HUES48 (cell line): ENCODE measurements around the gene RGL2.
"Not testable (repeated sequence)": the region's sequence is repeated elsewhere in the genome, so short reads cannot be mapped to it uniquely, and the experiment has no call there.

Experiments
- H3K27ac ChIP-seq: one replicate; pipeline ENCODE4 v1.7.0; 2013; ENCODE audit warnings: low read depth, low read length, inconsistent platforms
- H3K27me3 ChIP-seq: 2 replicates; pipeline ENCODE4 v1.6.1; 2013; ENCODE audit warnings: mild to moderate bottlenecking, low read length; ENCODE audit not compliant: control insufficient read depth, insufficient read depth
- H3K36me3 ChIP-seq: 2 replicates; pipeline ENCODE4 v1.6.1; 2013; ENCODE audit warnings: low read length; ENCODE audit not compliant: control insufficient read depth, insufficient read depth
- H3K4me1 ChIP-seq: 2 replicates; pipeline ENCODE4 v1.6.1; 2013; ENCODE audit warnings: mild to moderate bottlenecking, low read length; ENCODE audit not compliant: control insufficient read depth, insufficient read depth
- H3K4me3 ChIP-seq: 2 replicates; pipeline ENCODE4 v1.5.1; 2013; ENCODE audit warnings: mild to moderate bottlenecking, low read depth, low read length
- H3K9ac ChIP-seq: 2 replicates; pipeline ENCODE4 v1.6.1; 2013; ENCODE audit warnings: mild to moderate bottlenecking, low read depth, low read length, moderate library complexity
- H3K9me3 ChIP-seq: 2 replicates; pipeline ENCODE4 v1.6.1; 2013; ENCODE audit warnings: low read length; ENCODE audit not compliant: control insufficient read depth, insufficient read depth

The RGL2 gene

GRCh38 chr6:33271468-33272274 lies 27.1 kb downstream of the RGL2 start, which contains the start of the genes RPS18 and VPS52:
Gene RPS18, plus strand, starts transcription at chr6:33272075. Its CDS starts 45 bp downstream, at chr6:33272120.
Gene VPS52, minus strand, starts transcription at chr6:33271876. Its CDS starts 201 bp downstream, at chr6:33271675.
- Histone ChIP-seq H3K9me3 (no peaks in the 10 kb centered on the region), H3K9ac (peak within 1 kb of the TSS; percentile 97), H3K27me3 (no peaks in the 10 kb centered on the region), H3K36me3 (peaks cover 72% of the 10 kb centered on the region), H3K4me3 (peak within 1 kb of the TSS; percentile 99), H3K4me1 (peaks cover 19% of the 10 kb centered on the region), H3K27ac (peak within 1 kb of the TSS; percentile 98)

- Histone ChIP-seq H3K27me3 (no peaks in the 10 kb centered on the region), H3K4me1 (peaks cover 19% of the 10 kb centered on the region), H3K27ac (peak overlapping the region; percentile 98), H3K4me3 (peak overlapping the region; percentile 99), H3K9me3 (no peaks in the 10 kb centered on the region), H3K9ac (peak overlapping the region; percentile 97), H3K36me3 (peaks cover 72% of the 10 kb centered on the region)
Measured at GRCh38 chr6:33271117-33271467, 27.6 kb downstream of the RGL2 start.

- Histone ChIP-seq H3K36me3 (peaks cover 79% of the 10 kb centered on the region), H3K4me3 (no peak overlapping the region), H3K9me3 (no peaks in the 10 kb centered on the region)
Measured at GRCh38 chr6:33264015-33264414, 34.7 kb downstream of the RGL2 start.

GRCh38 chr6:33262490-33262889 lies 36.3 kb downstream of the RGL2 start:
- peaks cover 67% of the 10 kb centered on the region for H3K36me3 ChIP-seq
- H3K9ac ChIP-seq, H3K27me3 ChIP-seq, H3K4me3 ChIP-seq, H3K9me3 ChIP-seq, H3K27ac ChIP-seq, H3K4me1 ChIP-seq: not testable (repeated sequence)

More at GRCh38 chr6:33264015-33264414, 34.7 kb downstream of the RGL2 start:
- H3K4me1 ChIP-seq, result no peaks in the 10 kb centered on the region
- no peak overlapping the region for H3K27ac ChIP-seq
- no peak overlapping the region for H3K9ac ChIP-seq
- no peaks in the 10 kb centered on the region for H3K27me3 ChIP-seq

- Histone ChIP-seq H3K36me3 (peaks cover 38% of the 10 kb centered on the region), H3K9ac (no peak overlapping the region), H3K9me3 (no peaks in the 10 kb centered on the region), H3K4me3 (no peak overlapping the region), H3K27me3 (no peaks in the 10 kb centered on the region), H3K27ac (no peak overlapping the region), H3K4me1 (no peaks in the 10 kb centered on the region)
Measured at GRCh38 chr6:33259032-33259431, 39.7 kb downstream of the RGL2 start.

- no peaks in the 10 kb centered on the region for H3K4me1 ChIP-seq
- H3K27ac ChIP-seq, result no peak overlapping the region
- H3K36me3 ChIP-seq, result peaks cover 16% of the 10 kb centered on the region
- H3K9ac ChIP-seq, result no peak overlapping the region
- no peaks in the 10 kb centered on the region for H3K9me3 ChIP-seq
- no peak overlapping the region for H3K4me3 ChIP-seq
- H3K27me3 ChIP-seq, result no peaks in the 10 kb centered on the region
Measured at GRCh38 chr6:33254591-33254990, 44.2 kb downstream of the RGL2 start.

- H3K9ac ChIP-seq, result no peak overlapping the region
- no peak overlapping the region for H3K27ac ChIP-seq
- no peaks in the 10 kb centered on the region for H3K9me3 ChIP-seq
- no peak overlapping the region for H3K4me3 ChIP-seq
- peaks cover 10% of the 10 kb centered on the region for H3K36me3 ChIP-seq
- peaks cover 5% of the 10 kb centered on the region for H3K4me1 ChIP-seq
- H3K27me3 ChIP-seq, result peaks cover 9% of the 10 kb centered on the region
Measured at GRCh38 chr6:33252759-33253158, 46.0 kb downstream of the RGL2 start.

GRCh38 chr6:33251395-33252012 lies 47.2 kb downstream of the RGL2 start:
- no peak overlapping the region for H3K9ac ChIP-seq
- H3K4me3 ChIP-seq, result no peak overlapping the region
- H3K9me3 ChIP-seq, result no peaks in the 10 kb centered on the region
- H3K27me3 ChIP-seq, result peaks cover 20% of the 10 kb centered on the region
- H3K36me3 ChIP-seq, result peaks cover 9% of the 10 kb centered on the region
- no peak overlapping the region for H3K27ac ChIP-seq
- H3K4me1 ChIP-seq, result peaks cover 5% of the 10 kb centered on the region

- H3K9ac ChIP-seq, result no peak overlapping the region
- H3K27ac ChIP-seq, result no peak overlapping the region
- H3K4me1 ChIP-seq, result peaks cover 5% of the 10 kb centered on the region
Measured at GRCh38 chr6:33250731-33251130, 48.0 kb downstream of the RGL2 start.

GRCh38 chr6:33249732-33250630 lies 48.8 kb downstream of the RGL2 start:
- Histone ChIP-seq H3K9me3 (no peaks in the 10 kb centered on the region), H3K9ac (peak overlapping the region; percentile 65), H3K4me1 (peaks cover 5% of the 10 kb centered on the region), H3K27me3 (peaks cover 29% of the 10 kb centered on the region), H3K4me3 (peak overlapping the region; percentile 69), H3K27ac (peak overlapping the region; percentile 77), H3K36me3 (peaks cover 9% of the 10 kb centered on the region)

More at GRCh38 chr6:33250731-33251130, 48.0 kb downstream of the RGL2 start:
- Histone ChIP-seq H3K27me3 (peaks cover 28% of the 10 kb centered on the region), H3K4me3 (no peak overlapping the region), H3K9me3 (no peaks in the 10 kb centered on the region), H3K36me3 (peaks cover 9% of the 10 kb centered on the region)
